ENCODE measurements around the gene SET. TPM values are rescaled to one million over a fixed set of nuclear protein-coding genes. Genes with fewer than 3 reads are reported as not detected.

The SET gene
- polyA plus RNA-seq, 3 donors = 503 to 755 (median 654) TPM

Other genes with a start within 250 kb of the SET start
- 10 to 100 TPM; 46.9 to 51.8 (median 49.9) TPM for gene ODF2, start 233.2 kb upstream of the SET start, polyA plus RNA-seq (ENCODE audit: insufficient read length in 3 of 3)
- gene GLE1, start 184.5 kb upstream of the SET start, polyA plus RNA-seq (ENCODE audit: insufficient read length in 3 of 3) = 10 to 100 TPM; 28.5 to 33.8 (median 28.9) TPM
- gene SPTAN1, start 136.6 kb upstream of the SET start, polyA plus RNA-seq (ENCODE audit: insufficient read length in 3 of 3) = 100 to 1,000 TPM; 329 to 433 (median 374) TPM
- 10 to 100 TPM; 51.3 to 81.2 (median 77.3) TPM for gene DYNC2I2, start 32.4 kb upstream of the SET start, polyA plus RNA-seq (ENCODE audit: insufficient read length in 3 of 3)
- 10 to 100 TPM; 11.6 to 14.0 (median 12.8) TPM for gene PKN3, start 13.3 kb downstream of the SET start, polyA plus RNA-seq (ENCODE audit: insufficient read length in 3 of 3)
- gene ZDHHC12, start 34.9 kb downstream of the SET start, polyA plus RNA-seq (ENCODE audit: insufficient read length in 3 of 3) = 10 to 100 TPM; 14.8 to 20.5 (median 18.8) TPM
- gene ZER1, start 82.7 kb downstream of the SET start, polyA plus RNA-seq (ENCODE audit: insufficient read length in 3 of 3) = 10 to 100 TPM; 30.9 to 39.2 (median 38.0) TPM
- gene TBC1D13, start 98.0 kb downstream of the SET start, polyA plus RNA-seq (ENCODE audit: insufficient read length in 3 of 3) = 10 to 100 TPM; 37.2 to 41.6 (median 38.7) TPM
- gene ENDOG, start 129.3 kb downstream of the SET start, polyA plus RNA-seq (ENCODE audit: insufficient read length in 3 of 3) = 10 to 100 TPM in 1 of 3 donors, 1 to 10 TPM in 2; 7.5 to 13.2 (median 8.5) TPM
- 10 to 100 TPM; 31.7 to 39.8 (median 34.2) TPM for gene SPOUT1, start 140.6 kb downstream of the SET start, polyA plus RNA-seq (ENCODE audit: insufficient read length in 3 of 3)
- gene KYAT1, start 192.7 kb downstream of the SET start, polyA plus RNA-seq (ENCODE audit: insufficient read length in 3 of 3) = 10 to 100 TPM; 14.5 to 27.9 (median 22.0) TPM
- 10 to 100 TPM; 26.9 to 34.5 (median 28.0) TPM for gene LRRC8A, start 192.9 kb downstream of the SET start, polyA plus RNA-seq (ENCODE audit: insufficient read length in 3 of 3)
- gene PHYHD1, start 231.8 kb downstream of the SET start, polyA plus RNA-seq (ENCODE audit: insufficient read length in 3 of 3) = 10 to 100 TPM; 51.6 to 62.8 (median 56.2) TPM

Data from renal cortex interstitium (tissue), 3 donors.